ENCODE measurements around the gene TUBGCP4.

Gene TUBGCP4, protein sequence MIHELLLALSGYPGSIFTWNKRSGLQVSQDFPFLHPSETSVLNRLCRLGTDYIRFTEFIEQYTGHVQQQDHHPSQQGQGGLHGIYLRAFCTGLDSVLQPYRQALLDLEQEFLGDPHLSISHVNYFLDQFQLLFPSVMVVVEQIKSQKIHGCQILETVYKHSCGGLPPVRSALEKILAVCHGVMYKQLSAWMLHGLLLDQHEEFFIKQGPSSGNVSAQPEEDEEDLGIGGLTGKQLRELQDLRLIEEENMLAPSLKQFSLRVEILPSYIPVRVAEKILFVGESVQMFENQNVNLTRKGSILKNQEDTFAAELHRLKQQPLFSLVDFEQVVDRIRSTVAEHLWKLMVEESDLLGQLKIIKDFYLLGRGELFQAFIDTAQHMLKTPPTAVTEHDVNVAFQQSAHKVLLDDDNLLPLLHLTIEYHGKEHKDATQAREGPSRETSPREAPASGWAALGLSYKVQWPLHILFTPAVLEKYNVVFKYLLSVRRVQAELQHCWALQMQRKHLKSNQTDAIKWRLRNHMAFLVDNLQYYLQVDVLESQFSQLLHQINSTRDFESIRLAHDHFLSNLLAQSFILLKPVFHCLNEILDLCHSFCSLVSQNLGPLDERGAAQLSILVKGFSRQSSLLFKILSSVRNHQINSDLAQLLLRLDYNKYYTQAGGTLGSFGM

GRCh38 chr15:43370975-43371974, at the start of gene TUBGCP4, which contains the start of gene ZSCAN29:
Gene TUBGCP4, plus strand, starts transcription at chr15:43371101. Its CDS starts 254 bp downstream, at chr15:43371355.
Gene ZSCAN29, minus strand, starts transcription at chr15:43371043. Its CDS starts 1,130 bp downstream, at chr15:43369913.
- peak; percentile 94 for ATAC-seq
- H3K27me3 Mint-ChIP-seq, result no peaks in the 10 kb centered on the region

GRCh38 chr15:43325039-43325684, 45.7 kb upstream of the TUBGCP4 start:
- H3K4me1 Mint-ChIP-seq, result peaks cover 26% of the 10 kb centered on the region
- H3K9me3 Mint-ChIP-seq, result no peaks in the 10 kb centered on the region
- no peak for ATAC-seq
- H3K36me3 Mint-ChIP-seq, result no peaks in the 10 kb centered on the region
- no peaks in the 10 kb centered on the region for H3K27me3 Mint-ChIP-seq
- H3K4me3 Mint-ChIP-seq, result no peak overlapping the region
- no peak overlapping the region for H3K27ac Mint-ChIP-seq

More at GRCh38 chr15:43370975-43371974, at the start of gene TUBGCP4, which contains the start of gene ZSCAN29:
- Mint-ChIP-seq H3K4me3 (peak within 1 kb of the TSS; percentile 97), H3K27ac (peak within 1 kb of the TSS; percentile 93), H3K9me3 (peaks cover 9% of the 10 kb centered on the region), H3K4me1 (peaks cover 60% of the 10 kb centered on the region), H3K36me3 (peaks cover 32% of the 10 kb centered on the region)

DNA sequence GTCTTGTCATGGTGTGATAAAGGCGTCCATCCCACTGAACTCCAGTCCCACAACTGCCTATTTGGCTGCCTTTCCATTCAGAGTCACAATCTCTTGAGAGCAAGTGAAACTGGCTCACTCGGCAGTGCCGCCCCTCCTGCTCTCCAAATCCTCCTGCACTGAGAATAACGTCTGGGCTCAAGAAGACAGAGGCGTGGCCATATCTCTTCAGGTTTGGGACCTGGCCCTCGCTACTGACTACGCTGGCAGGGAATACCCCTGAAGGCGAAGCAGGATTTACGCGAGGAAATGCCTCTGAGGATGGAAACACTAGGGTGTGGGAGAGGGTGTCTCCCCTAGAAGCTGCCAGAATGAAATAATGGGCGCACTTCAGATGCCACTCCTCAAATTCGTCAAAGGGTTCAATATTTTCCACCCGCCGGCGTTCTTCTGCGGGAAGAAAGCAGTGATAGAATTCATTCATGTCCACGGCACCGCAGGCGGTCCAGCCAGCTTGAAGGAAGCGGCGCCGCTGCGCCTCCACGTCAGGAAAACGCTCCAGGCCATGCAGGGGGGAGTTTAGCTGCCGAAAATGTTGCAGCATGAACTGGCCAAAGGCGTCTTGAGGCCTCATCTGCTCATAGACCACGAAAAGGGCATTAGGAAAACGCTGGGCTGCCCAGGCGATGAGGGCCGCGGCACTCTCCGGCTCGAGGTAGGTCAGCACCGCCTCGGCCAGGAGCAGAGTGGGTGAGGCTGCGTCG, 41.5 kb upstream of the TUBGCP4 start:
- H3K36me3 Mint-ChIP-seq, result peaks cover 14% of the 10 kb centered on the region
- H3K27me3 Mint-ChIP-seq, result no peaks in the 10 kb centered on the region
- H3K9me3 Mint-ChIP-seq, result no peaks in the 10 kb centered on the region
- ATAC-seq, result no peak
- peak overlapping the region; percentile 96 for H3K27ac Mint-ChIP-seq
- H3K4me3 Mint-ChIP-seq, result peak overlapping the region; percentile 94
- peaks cover 41% of the 10 kb centered on the region for H3K4me1 Mint-ChIP-seq

DNA sequence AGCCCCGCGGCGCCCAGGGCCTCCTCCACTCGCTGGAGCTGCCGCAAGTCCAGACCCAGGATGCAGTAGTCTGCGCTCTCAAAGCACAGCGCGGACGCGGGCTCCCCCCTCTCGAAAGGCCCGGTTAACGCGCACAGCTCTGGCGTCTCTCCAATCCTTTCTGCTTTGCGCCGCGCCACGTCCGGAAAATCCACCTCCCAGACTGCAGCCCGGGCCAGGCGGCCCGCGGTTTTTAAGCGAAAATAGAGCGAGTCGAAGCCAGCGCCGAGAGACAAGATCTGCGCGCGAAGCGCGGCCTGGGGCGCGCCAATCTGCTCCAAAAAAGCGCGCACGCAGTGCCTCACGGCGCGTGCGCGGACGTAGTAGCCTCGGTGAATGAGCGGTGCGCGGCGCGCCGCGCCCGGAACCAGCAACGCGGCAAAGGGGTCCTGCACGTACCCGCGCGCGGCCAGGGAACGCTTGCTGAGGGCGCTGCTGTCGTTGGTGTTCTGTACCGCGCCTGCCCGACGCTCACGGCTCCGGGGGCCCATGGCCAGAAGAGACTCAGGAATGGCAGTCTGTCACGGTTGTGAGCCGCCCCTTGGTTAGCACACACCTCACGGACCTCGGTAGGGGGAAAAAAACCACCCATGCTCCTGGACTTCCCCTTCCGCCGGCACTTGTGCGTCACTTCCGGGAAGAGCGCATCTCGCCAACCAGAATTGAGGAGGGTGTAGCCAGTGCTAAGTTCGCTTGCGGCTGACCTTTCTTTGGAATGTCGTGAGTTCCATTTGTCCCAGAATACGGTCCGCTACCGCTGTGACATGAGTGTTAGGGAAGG, 40.7 kb upstream of the TUBGCP4 start, which contains the start of gene LCMT2:
Gene LCMT2, minus strand, starts transcription at position 614 of the 820 bp plus-strand sequence. Its CDS starts 84 bp downstream, at position 530.
- ATAC-seq, result peak; percentile 98
- Mint-ChIP-seq H3K36me3 (peaks cover 20% of the 10 kb centered on the region), H3K9me3 (no peaks in the 10 kb centered on the region), H3K27me3 (no peaks in the 10 kb centered on the region), H3K4me3 (peak within 1 kb of the TSS; percentile 94), H3K27ac (peak within 1 kb of the TSS; percentile 96), H3K4me1 (peaks cover 37% of the 10 kb centered on the region)

DNA sequence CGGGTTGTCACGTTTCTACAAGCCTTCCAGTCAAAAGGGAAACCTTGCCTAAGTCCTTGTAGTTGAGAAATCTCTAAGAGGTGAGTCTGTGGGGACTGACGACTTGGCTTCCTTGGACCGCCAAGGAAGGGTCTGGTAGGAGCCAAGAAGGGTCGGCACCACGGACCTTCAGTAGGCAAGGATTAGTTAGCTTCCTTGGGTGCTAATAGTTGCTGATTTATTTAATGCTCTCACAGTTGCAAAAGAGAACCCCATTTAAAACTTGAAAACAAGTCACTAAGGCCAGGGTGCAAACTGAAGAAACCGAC, 40.2 kb upstream of the TUBGCP4 start:
- Mint-ChIP-seq H3K36me3 (peaks cover 25% of the 10 kb centered on the region), H3K27me3 (no peaks in the 10 kb centered on the region), H3K9me3 (no peaks in the 10 kb centered on the region), H3K4me1 (peaks cover 31% of the 10 kb centered on the region), H3K4me3 (peak overlapping the region; percentile 94), H3K27ac (peak overlapping the region; percentile 96)
- ATAC-seq, result peak; percentile 42

DNA sequence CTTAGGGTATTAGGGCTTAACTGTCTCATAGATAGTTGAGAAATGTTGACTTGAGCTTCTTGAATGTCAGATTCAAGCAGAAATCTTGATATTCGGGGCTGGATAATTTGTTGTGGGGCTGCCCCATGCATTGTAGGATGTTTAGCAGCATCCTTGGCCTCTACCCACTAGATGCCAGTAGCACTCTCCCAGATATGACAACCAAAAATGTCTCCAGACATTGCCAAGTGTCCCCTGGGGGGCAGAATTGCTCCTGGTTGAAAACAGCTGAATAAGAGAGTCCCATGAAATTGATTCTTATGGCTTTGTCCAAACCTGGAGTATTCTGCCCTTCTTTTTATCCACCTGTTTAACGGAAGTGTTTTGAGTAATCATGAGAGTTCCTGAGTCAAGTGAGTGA, 24.6 kb upstream of the TUBGCP4 start:
- peaks cover 32% of the 10 kb centered on the region for H3K36me3 Mint-ChIP-seq
- H3K9me3 Mint-ChIP-seq, result no peaks in the 10 kb centered on the region
- no peak overlapping the region for H3K27ac Mint-ChIP-seq
- no peaks in the 10 kb centered on the region for H3K27me3 Mint-ChIP-seq
- no peak overlapping the region for H3K4me3 Mint-ChIP-seq
- no peaks in the 10 kb centered on the region for H3K4me1 Mint-ChIP-seq
- no peak for ATAC-seq

GRCh38 chr15:43347114-43347513, 23.8 kb upstream of the TUBGCP4 start:
- Mint-ChIP-seq H3K27me3 (no peaks in the 10 kb centered on the region), H3K36me3 (peaks cover 36% of the 10 kb centered on the region), H3K4me3 (no peak overlapping the region), H3K4me1 (no peaks in the 10 kb centered on the region), H3K27ac (no peak overlapping the region), H3K9me3 (no peaks in the 10 kb centered on the region)
- no peak for ATAC-seq

DNA sequence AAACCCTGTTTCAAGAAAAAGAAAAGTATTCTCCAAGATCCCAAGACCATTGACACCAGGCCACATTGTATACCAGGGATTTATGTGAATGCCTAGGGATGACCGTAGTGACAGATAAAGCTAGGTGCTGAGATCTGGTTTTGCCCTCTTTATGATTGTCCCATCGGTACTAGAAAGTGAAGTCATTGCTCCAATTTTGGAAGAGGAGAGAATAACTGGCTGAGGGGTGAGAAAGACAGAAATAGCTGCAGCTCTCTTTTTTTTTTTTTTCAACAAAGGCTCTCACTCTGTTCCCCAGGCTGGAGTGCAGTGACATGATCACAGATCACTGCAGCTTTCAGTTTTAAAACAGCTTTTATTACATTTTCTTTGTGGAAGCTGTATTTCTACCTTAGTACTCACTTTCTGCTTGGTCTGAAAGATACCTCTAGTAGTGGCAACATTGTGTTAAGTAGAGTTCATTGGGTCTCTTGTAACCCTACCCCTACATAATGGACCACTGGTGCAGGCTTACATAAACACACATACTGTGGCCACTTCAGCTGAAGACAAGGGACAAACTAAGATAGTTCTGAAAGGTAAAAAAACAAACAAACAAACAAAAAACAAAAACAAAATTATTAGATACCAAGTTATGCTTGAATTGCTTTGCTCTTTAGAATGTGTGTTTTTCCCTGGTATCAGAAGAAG, 18.1 kb upstream of the TUBGCP4 start:
- Mint-ChIP-seq H3K9me3 (no peaks in the 10 kb centered on the region), H3K4me3 (no peak overlapping the region), H3K36me3 (peaks cover 48% of the 10 kb centered on the region), H3K4me1 (no peaks in the 10 kb centered on the region), H3K27me3 (no peaks in the 10 kb centered on the region), H3K27ac (no peak overlapping the region)
- ATAC-seq, result no peak

DNA sequence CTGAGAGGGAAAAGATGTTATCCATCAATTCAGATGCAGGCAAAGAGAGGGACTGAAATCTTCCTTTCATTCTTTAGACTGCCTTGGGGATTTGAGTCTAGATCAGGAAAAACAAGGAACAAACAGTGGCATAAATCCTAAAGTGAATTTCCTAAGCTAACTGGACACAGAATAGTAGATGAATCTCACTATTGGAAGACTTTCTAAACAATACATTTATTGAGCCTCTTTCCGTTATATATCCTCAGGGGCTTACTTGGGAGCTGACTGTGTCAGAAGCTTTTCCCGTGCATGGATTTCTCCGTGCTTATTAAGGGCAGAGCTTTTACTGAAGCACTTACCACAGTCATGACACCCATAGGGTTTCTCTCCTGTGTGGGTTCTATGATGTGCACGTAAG, 10.1 kb upstream of the TUBGCP4 start:
- Mint-ChIP-seq H3K36me3 (peaks cover 91% of the 10 kb centered on the region), H3K27ac (no peak overlapping the region), H3K9me3 (peaks cover 18% of the 10 kb centered on the region), H3K4me1 (peaks cover 15% of the 10 kb centered on the region), H3K4me3 (no peak overlapping the region), H3K27me3 (no peaks in the 10 kb centered on the region)
- ATAC-seq, result no peak

DNA sequence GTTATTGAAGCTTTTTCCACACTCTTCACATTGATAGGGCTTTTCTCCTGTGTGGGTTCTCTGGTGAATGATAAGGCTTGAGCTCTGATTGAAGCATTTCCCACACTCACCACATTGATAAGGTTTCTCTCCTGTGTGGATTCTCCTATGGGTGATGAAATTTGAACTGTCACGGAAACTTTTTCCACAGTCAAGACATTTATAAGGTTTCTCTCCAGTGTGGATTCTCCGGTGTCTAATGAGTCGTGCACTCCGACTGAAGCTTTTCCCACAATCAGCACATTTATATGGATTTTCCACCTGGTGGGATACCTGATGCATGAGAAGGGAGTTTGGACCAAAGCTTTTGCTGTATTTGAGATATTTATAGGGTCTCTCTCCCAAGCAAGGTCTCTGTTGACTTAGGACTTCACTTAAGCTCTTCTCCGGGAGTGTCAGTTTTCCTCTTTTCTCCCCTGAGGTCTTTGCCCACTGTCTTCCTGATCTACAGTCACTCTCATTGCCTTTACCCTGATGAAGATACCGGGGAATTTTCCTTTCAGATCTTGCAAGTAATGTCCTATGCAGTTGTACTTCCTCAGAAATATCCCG, 9.5 kb upstream of the TUBGCP4 start:
- peaks cover 19% of the 10 kb centered on the region for H3K4me1 Mint-ChIP-seq
- no peak for ATAC-seq
- no peaks in the 10 kb centered on the region for H3K27me3 Mint-ChIP-seq
- H3K36me3 Mint-ChIP-seq, result peaks cover 91% of the 10 kb centered on the region
- H3K27ac Mint-ChIP-seq, result no peak overlapping the region
- H3K4me3 Mint-ChIP-seq, result no peak overlapping the region
- peaks cover 22% of the 10 kb centered on the region for H3K9me3 Mint-ChIP-seq

GRCh38 chr15:43370310-43370974, 459 bp upstream of the TUBGCP4 start:
- Mint-ChIP-seq H3K27me3 (no peaks in the 10 kb centered on the region), H3K4me1 (peaks cover 58% of the 10 kb centered on the region), H3K36me3 (peaks cover 38% of the 10 kb centered on the region), H3K4me3 (peak overlapping the region; percentile 97), H3K9me3 (peaks cover 12% of the 10 kb centered on the region), H3K27ac (peak overlapping the region; percentile 93)
- no peak for ATAC-seq

DNA sequence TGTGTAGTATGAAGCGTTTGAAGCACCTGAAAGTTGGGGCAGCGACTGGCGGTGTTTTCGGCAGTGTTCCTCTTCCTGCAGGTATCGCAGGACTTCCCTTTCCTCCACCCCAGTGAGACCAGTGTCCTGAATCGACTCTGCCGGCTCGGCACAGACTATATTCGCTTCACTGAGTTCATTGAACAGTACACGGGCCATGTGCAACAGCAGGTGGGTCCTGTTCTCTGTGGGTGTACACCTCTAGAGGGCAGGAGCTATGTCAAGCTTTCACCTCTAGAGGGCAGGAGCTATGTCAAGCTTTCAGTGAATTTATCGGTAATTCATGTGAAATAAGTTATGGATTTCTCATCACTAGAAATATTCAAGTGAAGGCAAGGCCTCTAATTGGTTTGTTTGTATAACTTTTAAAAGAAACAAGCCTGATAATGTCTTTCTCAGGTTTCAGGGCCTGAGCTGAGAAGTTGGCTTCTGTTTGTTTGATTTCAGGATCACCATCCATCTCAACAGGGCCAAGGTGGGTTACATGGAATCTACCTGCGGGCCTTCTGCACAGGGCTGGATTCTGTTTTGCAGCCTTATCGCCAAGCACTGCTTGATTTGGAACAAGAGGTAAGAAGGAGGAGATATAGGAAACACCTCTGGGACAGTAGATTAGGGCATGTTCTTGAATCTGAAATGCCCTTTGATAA, 5.3 kb downstream of the TUBGCP4 start:
- Mint-ChIP-seq H3K27me3 (no peaks in the 10 kb centered on the region), H3K27ac (no peak overlapping the region), H3K36me3 (peaks cover 32% of the 10 kb centered on the region), H3K4me3 (no peak overlapping the region), H3K9me3 (no peaks in the 10 kb centered on the region), H3K4me1 (peaks cover 25% of the 10 kb centered on the region)
- ATAC-seq, result peak; percentile 82
